ENCODE results near the gene MYOT.
"Not testable (repeated sequence)": the region's sequence is repeated elsewhere in the genome, so short reads cannot be mapped to it uniquely, and the experiment has no call there.

The MYOT gene

DNA sequence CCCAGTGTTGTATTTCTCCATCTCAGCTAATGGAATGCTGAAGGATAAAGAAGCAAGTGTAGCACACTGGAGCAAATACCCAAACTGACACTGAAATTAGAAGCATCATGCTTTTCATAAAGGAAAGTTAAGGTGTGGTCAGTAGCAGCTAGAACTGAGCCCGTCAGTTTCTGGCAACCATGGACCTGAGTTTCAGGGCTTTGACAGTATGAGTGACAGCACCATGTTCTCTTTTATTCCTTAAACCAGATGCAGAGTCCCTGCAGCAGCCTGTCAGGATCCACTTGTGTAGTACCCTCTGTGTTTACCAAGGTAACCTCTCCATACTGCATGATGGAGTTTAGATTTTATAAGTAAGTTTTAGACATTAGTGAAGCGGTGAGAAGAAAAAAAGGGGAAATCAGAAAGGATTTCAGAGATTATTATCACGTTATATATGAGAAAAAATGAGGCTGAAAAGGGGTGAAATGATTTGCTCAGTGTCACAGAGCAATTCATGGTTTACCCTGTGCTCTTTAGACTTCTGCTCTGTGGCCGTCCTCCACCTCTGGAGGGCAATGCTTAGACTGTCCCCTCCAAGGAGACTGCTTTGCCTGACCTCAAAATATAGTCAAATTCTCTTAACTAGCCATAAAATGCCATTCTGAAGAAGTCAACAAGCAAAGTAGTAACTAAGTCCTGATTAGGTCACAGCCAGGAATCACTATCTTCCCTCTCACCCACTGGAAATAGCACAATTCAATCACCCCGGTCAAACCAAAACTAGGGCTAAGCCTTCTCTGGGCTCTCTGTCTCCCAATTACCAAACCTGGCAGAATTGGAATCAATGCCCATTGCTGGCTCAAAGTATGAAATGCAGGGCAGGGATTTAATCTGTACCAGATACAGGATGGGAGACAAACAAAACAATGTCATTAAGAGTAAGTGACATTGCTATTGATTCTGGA, 10.5 kb upstream of the MYOT start:
- DNase-seq, result no peak

- no peak for DNase-seq
Measured at GRCh38 chr5:137858223-137858916, 9.3 kb upstream of the MYOT start.

GRCh38 chr5:137858954-137859353, 8.7 kb upstream of the MYOT start:
- no peak for DNase-seq

GRCh38 chr5:137862251-137862650, 5.4 kb upstream of the MYOT start:
- no peak for DNase-seq

DNA sequence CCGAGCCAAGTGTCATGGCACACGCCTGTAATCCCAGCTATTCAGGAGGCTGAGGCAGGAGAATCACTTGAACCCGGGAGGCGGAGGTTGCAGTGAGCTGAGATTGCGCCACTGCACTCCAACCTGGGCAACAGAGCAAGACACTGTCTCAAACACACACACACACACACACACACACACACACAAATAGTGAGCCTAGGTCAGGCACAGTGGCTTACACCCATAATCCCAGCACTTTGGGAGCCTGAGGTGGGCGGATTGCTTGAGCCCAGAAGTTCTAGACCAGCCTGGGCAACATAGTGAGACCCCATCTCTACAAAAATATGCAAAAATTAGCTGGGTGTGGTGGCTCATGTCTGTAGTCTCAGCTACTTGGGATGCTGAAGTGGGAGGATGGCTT, 4.0 kb upstream of the MYOT start:
- not testable (repeated sequence) for DNase-seq

GRCh38 chr5:137866541-137867388, 895 bp upstream of the MYOT start:
- DNase-seq, result no peak

DNA sequence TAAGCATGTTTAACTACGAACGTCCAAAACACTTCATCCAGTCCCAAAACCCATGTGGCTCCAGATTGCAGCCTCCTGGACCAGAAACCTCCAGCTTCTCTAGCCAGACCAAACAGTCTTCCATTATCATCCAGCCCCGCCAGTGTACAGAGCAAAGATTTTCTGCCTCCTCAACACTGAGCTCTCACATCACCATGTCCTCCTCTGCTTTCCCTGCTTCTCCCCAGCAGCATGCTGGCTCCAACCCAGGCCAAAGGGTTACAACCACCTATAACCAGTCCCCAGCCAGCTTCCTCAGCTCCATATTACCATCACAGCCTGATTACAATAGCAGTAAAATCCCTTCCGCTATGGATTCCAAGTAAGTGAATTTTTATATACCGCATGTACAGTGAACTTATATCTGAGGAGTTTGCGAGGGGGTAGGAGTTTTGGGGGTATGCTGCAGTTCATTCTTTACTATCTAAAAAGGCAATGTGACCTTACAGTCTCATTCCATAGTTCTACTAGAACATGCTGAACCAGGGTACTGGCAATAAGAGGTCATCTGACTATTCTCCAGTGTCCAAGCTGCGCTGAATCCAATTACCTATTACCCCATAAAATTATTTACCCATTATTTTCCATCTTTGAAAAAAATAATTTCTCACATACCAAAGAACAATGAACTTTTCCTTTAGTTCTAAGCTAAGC, 3.1 kb downstream of the MYOT start:
- DNase-seq, result no peak

- no peak for DNase-seq
Measured at GRCh38 chr5:137871571-137871970, 3.9 kb downstream of the MYOT start.

GRCh38 chr5:137872466-137872865, 4.8 kb downstream of the MYOT start:
- DNase-seq, result no peak

DNA sequence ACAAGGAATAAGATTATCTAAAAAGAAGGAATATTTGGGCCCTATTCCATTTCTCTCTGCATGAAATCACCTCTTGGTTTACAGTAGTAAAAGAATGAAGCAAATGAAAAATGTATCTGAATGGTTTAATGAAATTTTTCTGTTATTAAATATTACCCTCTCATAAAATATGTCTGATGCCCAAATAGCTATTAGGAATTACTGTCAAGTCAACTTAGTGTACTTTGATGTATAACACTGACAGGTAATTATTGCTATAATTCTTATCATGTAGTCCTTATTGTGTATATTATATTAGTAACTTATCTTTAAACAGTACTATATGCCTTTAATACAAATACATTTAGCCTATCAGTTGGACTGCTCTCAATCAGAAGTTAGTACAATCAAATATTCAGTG, 8.4 kb downstream of the MYOT start:
- no peak for DNase-seq

- DNase-seq, result no peak
Measured at GRCh38 chr5:137880313-137880712, 12.7 kb downstream of the MYOT start.

DNA sequence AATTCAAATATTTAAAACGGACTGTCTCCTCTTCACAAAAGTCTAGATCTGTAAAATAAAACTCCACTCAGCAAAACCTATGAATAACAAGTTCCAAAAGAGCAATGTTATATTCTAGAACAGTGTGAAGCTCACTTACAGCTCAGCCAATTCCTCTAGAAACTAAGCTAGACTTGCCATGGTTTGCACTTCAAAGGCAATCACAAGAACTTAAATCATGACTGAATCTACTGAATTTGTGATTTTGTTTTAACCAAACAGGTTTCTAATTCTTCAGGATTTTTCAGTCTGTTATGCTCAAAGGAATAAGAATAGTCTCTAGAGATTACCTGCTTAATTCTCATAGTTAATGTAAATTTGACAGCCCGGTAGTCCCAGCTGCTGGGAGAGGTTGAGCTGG, 20.2 kb downstream of the MYOT start:
- DNase-seq, result no peak

GRCh38 chr5:137888466-137888862, 20.8 kb downstream of the MYOT start:
- DNase-seq, result no peak

- peak; percentile 81 for DNase-seq
Measured at GRCh38 chr5:137888863-137889759, 21.5 kb downstream of the MYOT start, which contains the start of gene PKD2L2. Gene PKD2L2 (plus strand): TSS chr5:137889457. CDS start chr5:137889492, 35 bp downstream.

- no peak for DNase-seq
Measured at GRCh38 chr5:137890845-137891244, 23.2 kb downstream of the MYOT start.

- DNase-seq, result no peak
Measured at GRCh38 chr5:137891849-137892248, 24.2 kb downstream of the MYOT start.

- DNase-seq, result no peak
Measured at GRCh38 chr5:137894586-137894985, 26.9 kb downstream of the MYOT start.

DNA sequence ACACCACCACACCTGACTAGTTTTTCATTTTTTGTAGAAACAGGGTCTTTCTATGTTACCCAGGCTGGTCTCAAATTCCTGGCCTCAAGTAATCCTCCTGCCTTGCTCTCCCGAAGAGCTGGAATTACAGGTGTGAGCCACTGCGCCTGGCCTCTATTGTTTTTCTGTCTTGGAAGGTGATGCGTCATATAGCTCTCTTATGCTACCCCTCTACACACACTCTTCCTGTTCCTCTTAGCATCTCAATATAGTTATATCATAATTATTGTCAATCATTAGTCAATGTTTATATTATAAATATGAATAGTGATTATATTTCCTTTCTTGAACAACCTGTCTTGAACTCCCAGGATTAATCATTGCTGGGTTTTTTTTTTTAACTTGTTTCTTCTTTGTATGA, 28.9 kb downstream of the MYOT start:
- no peak for DNase-seq

DNA sequence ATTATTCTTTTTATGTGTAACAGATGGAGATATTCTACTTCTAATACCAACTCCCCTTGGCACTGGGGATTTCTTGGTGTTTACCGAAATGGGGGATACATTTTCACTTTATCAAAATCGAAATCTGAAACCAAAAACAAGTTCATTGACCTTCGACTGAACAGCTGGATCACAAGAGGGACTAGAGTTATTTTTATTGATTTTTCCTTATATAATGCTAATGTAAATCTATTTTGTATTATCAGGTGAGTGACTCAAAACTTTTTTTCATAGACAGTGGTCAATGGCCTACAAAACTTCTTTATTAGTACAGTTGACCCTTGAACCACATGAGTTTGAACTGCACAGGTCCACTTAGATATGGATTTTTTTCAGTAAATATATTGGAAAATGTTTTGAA, 31.8 kb downstream of the MYOT start:
- no peak for DNase-seq

DNA sequence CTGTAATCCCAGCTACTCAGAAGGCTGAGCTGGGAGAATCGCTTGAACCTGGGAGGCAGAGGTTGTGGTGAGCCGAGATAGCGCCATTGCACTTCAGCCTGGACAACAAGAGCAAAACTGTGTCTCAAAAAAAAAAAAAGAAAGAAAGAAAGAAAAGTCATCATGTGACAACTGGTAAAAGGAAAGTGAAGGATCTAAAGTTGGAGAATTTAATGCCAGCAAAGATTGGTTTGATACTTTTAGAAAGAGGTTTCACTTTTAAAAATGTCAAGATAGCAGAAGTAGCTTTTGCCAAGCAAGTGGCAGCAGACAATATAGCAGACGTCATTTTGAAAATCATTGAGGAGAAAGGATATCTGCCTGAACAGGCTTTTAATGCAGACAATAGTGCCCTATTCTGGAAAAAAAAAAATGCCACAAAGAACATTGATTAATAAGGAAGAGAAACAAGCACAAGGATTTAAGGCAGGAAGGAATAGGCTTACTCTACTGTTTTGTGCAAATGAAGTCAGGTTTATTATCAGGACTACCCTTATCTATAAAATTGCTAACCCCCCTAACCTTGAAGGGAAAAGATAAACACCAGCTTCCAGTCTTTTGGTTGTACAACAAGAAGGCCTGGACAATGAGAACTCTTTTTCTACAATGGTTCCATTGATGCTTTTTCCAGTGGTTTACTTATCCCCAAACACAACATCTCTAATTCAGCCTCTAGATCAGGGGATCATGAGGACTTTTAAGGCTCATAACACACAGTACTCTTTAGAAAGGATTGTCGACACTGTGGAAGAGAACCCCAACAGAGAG, 33.6 kb downstream of the MYOT start:
- DNase-seq, result no peak
